OCI-LY1 (cell line): Measurements from ENCODE around the gene SCAMP5.

Experiments used
- H2AFZ ChIP-seq: fragments of 200-600 bp; sonication (generic), shearing (Covaris generic); 2 replicates; pipeline ENCODE4 v1.6.0; 2014; ENCODE audit warnings: antibody characterized with exemption, mild to moderate bottlenecking, low read length
- H3F3A ChIP-seq: fragments of 200-600 bp; sonication (generic), shearing (Covaris generic); 2 replicates; pipeline ENCODE4 v1.6.0; 2014; ENCODE audit warnings: mild to moderate bottlenecking, antibody characterized with exemption, low read length, moderate library complexity; ENCODE audit not compliant: insufficient read depth
- H3K27ac ChIP-seq: fragments of 200-600 bp; sonication (generic); 2 replicates; pipeline ENCODE4 v1.5.1; 2014; ENCODE audit warnings: low read length, mixed run types, mild to moderate bottlenecking, low read depth; ENCODE audit not compliant: poor library complexity, severe bottlenecking
- H3K27me3 ChIP-seq: fragments of 200-600 bp; sonication (generic); 2 replicates; pipeline ENCODE4 v1.6.0; 2014; ENCODE audit warnings: antibody characterized with exemption, mild to moderate bottlenecking, low read length, moderate library complexity; ENCODE audit not compliant: insufficient read depth
- H3K36me3 ChIP-seq: fragments of 200-600 bp; sonication (generic); 2 replicates; pipeline ENCODE4 v1.6.1; 2014; ENCODE audit warnings: mild to moderate bottlenecking, antibody characterized with exemption, low read length, moderate library complexity, mixed read lengths; ENCODE audit not compliant: insufficient read depth
- H3K4me1 ChIP-seq: fragments of 200-600 bp; sonication (generic); 2 replicates; pipeline ENCODE4 v1.5.1; 2014; ENCODE audit warnings: mild to moderate bottlenecking, low read length, moderate library complexity; ENCODE audit not compliant: insufficient read depth, severe bottlenecking
- H3K4me2 ChIP-seq: fragments of 200-600 bp; sonication (generic), shearing (Covaris generic); 2 replicates; pipeline ENCODE4 v1.6.1; 2014; ENCODE audit warnings: low read length
- H3K4me3 ChIP-seq: fragments of 200-600 bp; sonication (generic); 2 replicates; pipeline ENCODE4 v1.5.1; 2014; ENCODE audit warnings: low read length, low read depth, mild to moderate bottlenecking, mixed read lengths; ENCODE audit not compliant: poor library complexity, severe bottlenecking
- H3K79me2 ChIP-seq: fragments of 200-600 bp; shearing (Covaris generic); 2 replicates; pipeline ENCODE4 v1.6.1; 2016; ENCODE audit warnings: mixed run types, low read length, mixed read lengths; ENCODE audit not compliant: insufficient read depth
- H3K9ac ChIP-seq: fragments of 200-600 bp; sonication (generic), shearing (Covaris generic); 2 replicates; pipeline ENCODE4 v1.6.1; 2014; ENCODE audit warnings: mild to moderate bottlenecking, low read length, mixed read lengths
- H3K9me2 ChIP-seq: fragments of 200-600 bp; sonication (generic), shearing (Covaris generic); 2 replicates; pipeline ENCODE4 v1.6.1; 2014; ENCODE audit warnings: low read depth, mild to moderate bottlenecking, low read length, mixed read lengths
- H3K9me3 ChIP-seq: fragments of 200-600 bp; shearing (Covaris generic); 2 replicates; pipeline ENCODE4 v1.6.1; 2014; ENCODE audit warnings: low read length, mixed read lengths
- H4K20me1 ChIP-seq: fragments of 200-600 bp; sonication (generic), shearing (Covaris generic); 2 replicates; pipeline ENCODE4 v1.6.0; 2016; ENCODE audit warnings: mild to moderate bottlenecking, low read length; ENCODE audit not compliant: insufficient read depth
- EZH2 ChIP-seq: fragments of 200-600 bp; sonication (generic), shearing (Covaris generic); IDR thresholded peaks from 2 replicates; pipeline ENCODE4 v1.8.0; 2017; ENCODE audit warnings: borderline replicate concordance, mixed run types, mild to moderate bottlenecking, antibody characterized with exemption, low read length, moderate library complexity, mixed read lengths
- TF ChIP-seq, protein P1 (sequence below): fragments of 200-600 bp; sonication (generic), shearing (Covaris generic); IDR thresholded peaks from 2 replicates; pipeline ENCODE4 v1.5.1; 2017; ENCODE audit warnings: mild to moderate bottlenecking, antibody characterized with exemption, low read length, moderate library complexity, mixed read lengths

The SCAMP5 gene

DNA sequence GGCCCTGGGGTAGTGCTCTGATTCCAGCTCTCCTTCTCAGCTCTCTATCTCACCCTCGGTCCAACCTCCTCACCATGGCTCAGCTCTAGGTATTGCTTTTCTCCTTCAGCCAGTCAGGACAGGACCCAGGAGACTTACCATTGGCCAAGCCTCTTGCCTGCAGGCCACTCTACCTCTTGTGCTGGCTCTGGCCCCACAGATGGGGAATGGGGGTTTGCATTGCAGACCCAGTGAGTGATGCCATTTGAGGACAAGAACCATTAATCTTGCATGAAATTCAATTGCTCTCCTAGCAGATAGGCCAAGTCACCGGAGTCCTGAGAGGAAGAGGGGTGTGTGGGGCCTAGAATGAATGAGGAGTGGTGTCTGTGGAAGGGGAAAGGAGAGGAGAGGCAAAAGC is 32.7 kb upstream of the SCAMP5 start:
- peaks cover under 1% of the 10 kb centered on the region for H3K4me1 ChIP-seq
- no peaks in the 10 kb centered on the region for H3K9me3 ChIP-seq
- H3F3A ChIP-seq: no peaks in the 10 kb centered on the region
- no peak overlapping the region for H2AFZ ChIP-seq
- H3K9ac ChIP-seq: no peak overlapping the region
- no peaks in the 10 kb centered on the region for H3K27me3 ChIP-seq
- no peaks in the 10 kb centered on the region for H3K9me2 ChIP-seq
- no peaks in the 10 kb centered on the region for H3K79me2 ChIP-seq
- no peaks in the 10 kb centered on the region for H3K36me3 ChIP-seq
- TF ChIP-seq, protein P1, sequence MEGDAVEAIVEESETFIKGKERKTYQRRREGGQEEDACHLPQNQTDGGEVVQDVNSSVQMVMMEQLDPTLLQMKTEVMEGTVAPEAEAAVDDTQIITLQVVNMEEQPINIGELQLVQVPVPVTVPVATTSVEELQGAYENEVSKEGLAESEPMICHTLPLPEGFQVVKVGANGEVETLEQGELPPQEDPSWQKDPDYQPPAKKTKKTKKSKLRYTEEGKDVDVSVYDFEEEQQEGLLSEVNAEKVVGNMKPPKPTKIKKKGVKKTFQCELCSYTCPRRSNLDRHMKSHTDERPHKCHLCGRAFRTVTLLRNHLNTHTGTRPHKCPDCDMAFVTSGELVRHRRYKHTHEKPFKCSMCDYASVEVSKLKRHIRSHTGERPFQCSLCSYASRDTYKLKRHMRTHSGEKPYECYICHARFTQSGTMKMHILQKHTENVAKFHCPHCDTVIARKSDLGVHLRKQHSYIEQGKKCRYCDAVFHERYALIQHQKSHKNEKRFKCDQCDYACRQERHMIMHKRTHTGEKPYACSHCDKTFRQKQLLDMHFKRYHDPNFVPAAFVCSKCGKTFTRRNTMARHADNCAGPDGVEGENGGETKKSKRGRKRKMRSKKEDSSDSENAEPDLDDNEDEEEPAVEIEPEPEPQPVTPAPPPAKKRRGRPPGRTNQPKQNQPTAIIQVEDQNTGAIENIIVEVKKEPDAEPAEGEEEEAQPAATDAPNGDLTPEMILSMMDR: no peak
- TF ChIP-seq EZH2: no peak
- H3K4me3 ChIP-seq: no peak overlapping the region
- H3K4me2 ChIP-seq: no peak overlapping the region
- no peaks in the 10 kb centered on the region for H4K20me1 ChIP-seq
- H3K27ac ChIP-seq: no peak overlapping the region

DNA sequence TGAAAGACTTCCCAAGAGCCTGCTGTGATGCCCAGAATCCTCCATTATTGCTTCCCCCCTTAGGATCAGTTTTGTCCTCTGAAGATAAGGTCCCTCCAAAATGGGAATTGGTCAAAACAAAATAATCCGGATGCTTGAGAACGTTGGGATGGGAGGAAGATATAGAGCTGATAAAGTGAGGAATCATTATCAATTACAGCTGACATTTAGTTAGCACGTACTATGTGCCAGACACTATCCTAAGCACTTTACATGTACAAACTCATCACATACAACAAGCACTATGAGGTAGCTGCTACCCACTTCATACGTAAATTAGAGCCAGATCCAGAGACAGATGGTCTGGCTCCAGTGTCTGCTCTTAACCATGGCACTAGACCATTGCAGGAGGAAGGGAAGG is 32.1 kb upstream of the SCAMP5 start:
- no peak overlapping the region for H3K4me2 ChIP-seq
- no peak overlapping the region for H3K4me3 ChIP-seq
- no peaks in the 10 kb centered on the region for H4K20me1 ChIP-seq
- H3K36me3 ChIP-seq: no peaks in the 10 kb centered on the region
- no peaks in the 10 kb centered on the region for H3K4me1 ChIP-seq
- no peaks in the 10 kb centered on the region for H3K27me3 ChIP-seq
- no peak overlapping the region for H2AFZ ChIP-seq
- no peaks in the 10 kb centered on the region for H3K9me2 ChIP-seq
- no peaks in the 10 kb centered on the region for H3F3A ChIP-seq
- no peaks in the 10 kb centered on the region for H3K79me2 ChIP-seq
- no peak for TF ChIP-seq EZH2
- TF ChIP-seq, protein P1: no peak
- no peak overlapping the region for H3K27ac ChIP-seq
- H3K9ac ChIP-seq: no peak overlapping the region
- H3K9me3 ChIP-seq: no peaks in the 10 kb centered on the region

DNA sequence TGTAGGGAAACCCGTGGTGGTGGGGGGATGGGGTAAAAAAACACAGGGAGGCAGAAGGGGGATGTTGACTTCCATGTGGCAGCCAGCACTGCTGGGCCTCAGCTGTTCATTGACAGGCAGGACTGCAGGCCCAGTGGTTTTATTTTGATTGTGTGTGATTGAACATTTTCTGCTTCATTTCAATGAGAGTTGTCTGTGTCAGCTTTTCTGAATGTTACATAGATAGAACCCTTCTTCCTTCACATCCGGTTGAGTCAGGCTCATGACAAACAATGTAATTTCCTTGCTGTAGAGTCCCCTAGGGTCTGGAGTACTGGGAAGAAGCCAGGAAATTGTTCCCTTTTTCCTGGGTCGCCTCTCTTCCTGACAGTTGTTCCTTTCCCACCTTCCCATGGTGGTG is 30.6 kb upstream of the SCAMP5 start:
- no peak overlapping the region for H3K4me2 ChIP-seq

More for the DNA sequence above, 30.6 kb upstream of the SCAMP5 start:
- Histone ChIP-seq H3K27me3 (no peaks in the 10 kb centered on the region), H3K9ac (no peak overlapping the region), H3K79me2 (no peaks in the 10 kb centered on the region), H4K20me1 (no peaks in the 10 kb centered on the region), H3K36me3 (no peaks in the 10 kb centered on the region), H3K9me2 (no peaks in the 10 kb centered on the region), H3F3A (no peaks in the 10 kb centered on the region), H3K4me3 (no peak overlapping the region), H2AFZ (no peak overlapping the region), H3K9me3 (no peaks in the 10 kb centered on the region), H3K27ac (no peak overlapping the region), H3K4me1 (no peaks in the 10 kb centered on the region)
- no peak for TF ChIP-seq EZH2
- TF ChIP-seq, protein P1: no peak
